ENCODE data around the gene IKZF1.
A peak's percentile ranks its signal among the peaks of the same experiment; 100 is the strongest.

Gene IKZF1

DNA sequence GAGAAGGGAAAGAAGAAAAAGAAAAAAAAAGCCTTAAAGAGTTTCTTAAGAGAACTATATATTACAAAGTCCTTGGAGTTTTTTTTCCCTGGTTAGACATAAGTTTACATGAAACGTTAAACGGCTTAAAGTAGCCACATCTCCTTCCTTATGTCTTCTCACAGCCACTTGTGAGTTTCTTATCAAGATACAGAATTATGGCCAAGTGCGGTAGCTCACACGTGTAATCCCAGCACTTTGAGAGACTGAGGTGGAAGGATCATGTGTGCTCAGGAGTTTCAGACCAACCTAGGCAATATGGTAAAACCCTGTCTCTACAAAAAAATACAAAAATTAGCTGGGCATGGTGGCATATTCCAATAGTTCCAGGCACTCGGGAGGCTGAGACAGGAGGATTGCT is 54.3 kb downstream of the IKZF1 start:
- peaks cover 5 to 17% of the 10 kb centered on the region in 2 experiments for H3K4me1 ChIP-seq (ENCODE audit: control insufficient read depth in 1 of 2, insufficient read depth in 2 of 2, low read length in 2 of 2)
- H3K9ac ChIP-seq (ENCODE audit: low read length), result no peak overlapping the region
- no peaks in the 10 kb centered on the region for H3K79me2 ChIP-seq (ENCODE audit: control insufficient read depth, insufficient read depth, low read length, poor library complexity)
- H4K12ac ChIP-seq (ENCODE audit: low read depth, low read length), result no peak overlapping the region
- no peaks in the 10 kb centered on the region for H3K27me3 ChIP-seq (ENCODE audit: insufficient read depth, low read length)
- H3K27ac ChIP-seq (ENCODE audit: low read depth, low read length), result no peak overlapping the region
- H3K79me1 ChIP-seq (ENCODE audit: low read length), result no peaks in the 10 kb centered on the region
- no peak overlapping the region for H3K18ac ChIP-seq (ENCODE audit: low read length)
- H2BK12ac ChIP-seq (ENCODE audit: low read length), result no peak overlapping the region
- no peak overlapping the region for H4K8ac ChIP-seq (ENCODE audit: low read depth, low read length)
- H2BK120ac ChIP-seq (ENCODE audit: insufficient read depth, low read length, poor library complexity), result no peak overlapping the region
- H3K23ac ChIP-seq (ENCODE audit: low read length), result no peak overlapping the region
- H2AK5ac ChIP-seq (ENCODE audit: low read length), result no peak overlapping the region
- H3K4me2 ChIP-seq (ENCODE audit: low read length), result no peak overlapping the region
- H4K91ac ChIP-seq (ENCODE audit: low read depth, low read length), result no peak overlapping the region
- H3K4ac ChIP-seq (ENCODE audit: low read depth, low read length), result no peak overlapping the region
- H2AFZ ChIP-seq (ENCODE audit: insufficient read depth, low read length, poor library complexity), result no peak overlapping the region
- no CpG with 5 or more reads among the region's 5 CpGs for WGBS (ENCODE audit: extremely low coverage, insufficient coverage, insufficient read length)
- H3K14ac ChIP-seq (ENCODE audit: low read length), result no peak overlapping the region
- no peaks in the 10 kb centered on the region for H3K9me3 ChIP-seq (ENCODE audit: insufficient read depth, low read depth, low read length)
- no peaks in the 10 kb centered on the region for H3K36me3 ChIP-seq (ENCODE audit: control insufficient read depth in 1 of 2, insufficient read depth in 2 of 2, low read length in 2 of 2)
- H2BK5ac ChIP-seq (ENCODE audit: low read depth, low read length, poor library complexity), result no peak overlapping the region
- H3K4me3 ChIP-seq (ENCODE audit: low read depth, low read length), result no peak overlapping the region
- no peak for DNase-seq

DNA sequence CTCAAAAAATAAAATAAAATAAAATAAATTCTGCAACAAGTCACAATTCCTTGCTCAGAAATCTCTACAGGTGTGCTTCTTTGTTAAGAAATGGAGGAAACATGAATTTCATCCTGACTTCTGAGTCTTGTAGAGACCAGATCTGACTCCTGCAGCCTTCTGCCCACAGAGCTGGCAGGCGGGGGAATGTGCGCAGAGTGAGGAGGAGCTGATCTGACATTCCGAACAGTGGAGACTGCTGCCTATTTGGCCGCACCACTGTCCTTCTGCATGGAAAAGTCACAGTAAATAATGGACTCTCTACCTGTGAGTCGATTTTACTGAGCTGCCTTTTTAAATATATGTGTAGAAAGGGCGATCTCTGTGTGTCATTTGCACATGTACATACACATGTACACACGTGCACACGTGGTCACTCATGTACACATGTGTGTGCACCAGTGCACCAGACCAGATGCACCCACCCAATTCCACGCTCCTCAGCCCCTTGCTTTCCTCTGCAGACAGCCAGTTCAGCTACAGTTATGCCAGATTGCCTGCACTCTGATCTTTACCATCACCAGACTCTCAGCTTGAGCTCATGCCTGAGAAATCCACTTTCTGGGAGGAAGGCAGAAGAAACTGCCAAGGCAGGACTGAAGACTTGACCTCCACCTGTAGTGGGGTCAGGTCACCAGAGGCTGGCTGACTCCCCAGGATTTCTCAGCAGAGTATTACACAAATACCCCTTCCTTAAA is 54.9 kb downstream of the IKZF1 start:
- WGBS (ENCODE audit: extremely low coverage, insufficient coverage, insufficient read length), result no CpG with 5 or more reads among the region's 9 CpGs
- Histone ChIP-seq H3K18ac (ENCODE audit: low read length) (no peak overlapping the region), H3K4me1 (ENCODE audit: control insufficient read depth in 1 of 2, insufficient read depth in 2 of 2, low read length in 2 of 2) (peaks cover 5 to 17% of the 10 kb centered on the region in 2 experiments)

DNA sequence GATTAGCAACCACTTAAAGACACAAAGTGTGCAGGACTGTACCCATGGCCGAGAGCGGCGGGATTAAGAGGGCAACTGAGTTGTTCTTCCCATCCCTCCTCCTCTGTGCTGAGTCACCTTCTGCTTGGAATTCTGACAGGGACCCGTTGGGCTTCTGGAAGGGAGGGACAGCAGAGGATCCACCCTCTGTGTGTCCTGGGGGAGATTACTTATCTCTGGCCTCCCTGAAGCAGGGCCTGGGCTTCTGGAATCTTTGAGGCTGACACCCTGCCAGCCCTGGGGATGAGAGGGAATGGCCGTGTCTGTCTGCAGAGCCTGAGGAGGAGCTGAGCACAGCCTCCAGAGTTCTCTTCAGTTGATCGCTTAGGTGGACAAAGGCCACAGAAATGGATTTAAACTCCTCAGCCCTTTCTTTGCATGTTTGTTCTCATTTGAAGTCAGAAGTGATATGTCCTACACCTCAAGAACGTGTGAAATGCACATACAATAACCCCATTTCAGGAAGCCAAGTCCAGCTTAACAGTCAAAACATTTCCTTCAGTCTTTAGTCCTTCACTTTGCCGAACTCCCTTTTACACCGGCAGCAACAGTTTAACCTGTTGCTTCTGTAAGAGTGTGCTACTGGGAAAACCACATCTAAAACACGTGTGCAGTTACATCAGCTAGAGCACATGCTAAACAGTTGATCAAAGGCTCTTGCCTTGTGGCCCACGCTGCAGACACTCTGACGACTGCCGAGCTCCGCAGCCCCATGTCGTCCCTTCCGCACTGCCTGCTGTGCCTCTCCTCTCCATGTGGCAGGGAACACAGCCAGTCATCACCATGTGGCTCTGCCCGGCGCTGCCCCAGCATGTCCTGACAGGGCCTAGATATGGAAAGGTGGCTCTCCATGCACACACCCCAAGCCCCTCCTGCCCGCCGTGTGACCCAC is 55.7 kb downstream of the IKZF1 start:
- no peak overlapping the region for H3K4me3 ChIP-seq (ENCODE audit: low read depth, low read length)
- H3K4me1 ChIP-seq (ENCODE audit: control insufficient read depth in 1 of 2, insufficient read depth in 2 of 2, low read length in 2 of 2), result peaks cover 5 to 17% of the 10 kb centered on the region in 2 experiments
- peak overlapping the region; percentile 13 for H2BK12ac ChIP-seq (ENCODE audit: low read length)
- no peaks in the 10 kb centered on the region for H3K9me3 ChIP-seq (ENCODE audit: insufficient read depth, low read depth, low read length)
- DNase-seq, result no peak
- no peaks in the 10 kb centered on the region for H3K36me3 ChIP-seq (ENCODE audit: control insufficient read depth in 1 of 2, insufficient read depth in 2 of 2, low read length in 2 of 2)
- no peak overlapping the region for H3K23ac ChIP-seq (ENCODE audit: low read length)
- peak overlapping the region; percentile 15 for H3K27ac ChIP-seq (ENCODE audit: low read depth, low read length)
- H2AK5ac ChIP-seq (ENCODE audit: low read length), result no peak overlapping the region
- H2AFZ ChIP-seq (ENCODE audit: insufficient read depth, low read length, poor library complexity), result no peak overlapping the region
- peak overlapping the region; percentile 1 for H3K14ac ChIP-seq (ENCODE audit: low read length)
- no peak overlapping the region for H3K9ac ChIP-seq (ENCODE audit: low read length)
- no peaks in the 10 kb centered on the region for H3K27me3 ChIP-seq (ENCODE audit: insufficient read depth, low read length)
- no CpG with 5 or more reads among the region's 20 CpGs for WGBS (ENCODE audit: extremely low coverage, insufficient coverage, insufficient read length)
- H3K79me2 ChIP-seq (ENCODE audit: control insufficient read depth, insufficient read depth, low read length, poor library complexity), result no peaks in the 10 kb centered on the region
- no peak overlapping the region for H3K4ac ChIP-seq (ENCODE audit: low read depth, low read length)
- no peak overlapping the region for H3K4me2 ChIP-seq (ENCODE audit: low read length)
- H2BK5ac ChIP-seq (ENCODE audit: low read depth, low read length, poor library complexity), result no peak overlapping the region
- H4K8ac ChIP-seq (ENCODE audit: low read depth, low read length), result no peak overlapping the region
- H4K12ac ChIP-seq (ENCODE audit: low read depth, low read length), result no peak overlapping the region
- no peak overlapping the region for H2BK120ac ChIP-seq (ENCODE audit: insufficient read depth, low read length, poor library complexity)
- H3K79me1 ChIP-seq (ENCODE audit: low read length), result no peaks in the 10 kb centered on the region
- H3K18ac ChIP-seq (ENCODE audit: low read length), result peak overlapping the region; percentile 4
- H4K91ac ChIP-seq (ENCODE audit: low read depth, low read length), result peak overlapping the region; percentile 4

More for the DNA sequence above, 54.9 kb downstream of the IKZF1 start:
- H3K4ac ChIP-seq (ENCODE audit: low read depth, low read length), result no peak overlapping the region
- no peaks in the 10 kb centered on the region for H3K27me3 ChIP-seq (ENCODE audit: insufficient read depth, low read length)
- no peaks in the 10 kb centered on the region for H3K36me3 ChIP-seq (ENCODE audit: control insufficient read depth in 1 of 2, insufficient read depth in 2 of 2, low read length in 2 of 2)
- H2BK5ac ChIP-seq (ENCODE audit: low read depth, low read length, poor library complexity), result no peak overlapping the region
- no peak for DNase-seq
- peak overlapping the region; percentile 0 for H3K27ac ChIP-seq (ENCODE audit: low read depth, low read length)
- no peak overlapping the region for H3K9ac ChIP-seq (ENCODE audit: low read length)
- H4K12ac ChIP-seq (ENCODE audit: low read depth, low read length), result no peak overlapping the region
- H3K79me1 ChIP-seq (ENCODE audit: low read length), result no peaks in the 10 kb centered on the region
- no peak overlapping the region for H2AFZ ChIP-seq (ENCODE audit: insufficient read depth, low read length, poor library complexity)
- H4K8ac ChIP-seq (ENCODE audit: low read depth, low read length), result no peak overlapping the region
- no peaks in the 10 kb centered on the region for H3K9me3 ChIP-seq (ENCODE audit: insufficient read depth, low read depth, low read length)
- H3K14ac ChIP-seq (ENCODE audit: low read length), result no peak overlapping the region
- no peak overlapping the region for H3K23ac ChIP-seq (ENCODE audit: low read length)
- no peak overlapping the region for H3K4me2 ChIP-seq (ENCODE audit: low read length)
- no peak overlapping the region for H3K4me3 ChIP-seq (ENCODE audit: low read depth, low read length)
- H3K79me2 ChIP-seq (ENCODE audit: control insufficient read depth, insufficient read depth, low read length, poor library complexity), result no peaks in the 10 kb centered on the region
- H2AK5ac ChIP-seq (ENCODE audit: low read length), result no peak overlapping the region
- H2BK12ac ChIP-seq (ENCODE audit: low read length), result no peak overlapping the region
- H4K91ac ChIP-seq (ENCODE audit: low read depth, low read length), result no peak overlapping the region
- no peak overlapping the region for H2BK120ac ChIP-seq (ENCODE audit: insufficient read depth, low read length, poor library complexity)

DNA sequence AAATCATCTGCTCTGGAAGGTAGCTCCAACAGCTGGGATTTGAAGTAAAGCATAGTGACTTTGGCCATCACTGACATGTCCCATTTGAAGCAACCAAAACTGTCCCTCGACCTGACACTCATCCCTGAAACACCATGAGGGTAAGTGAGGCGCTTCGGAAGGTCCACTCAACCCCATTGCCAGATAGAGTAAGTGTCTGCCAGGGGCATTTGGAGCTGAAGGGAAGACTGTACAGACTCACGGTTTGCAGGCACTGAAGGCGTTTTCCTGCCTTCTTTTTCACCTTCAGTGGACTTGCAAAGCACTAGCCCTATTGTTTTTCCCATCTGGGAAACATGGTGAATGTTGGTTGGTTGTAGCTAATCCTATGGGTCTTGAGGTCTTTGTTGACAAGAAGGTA is 57.6 kb downstream of the IKZF1 start:
- H3K4me2 ChIP-seq (ENCODE audit: low read length), result no peak overlapping the region

More for the DNA sequence above, 57.6 kb downstream of the IKZF1 start:
- no CpG with 5 or more reads among the region's 5 CpGs for WGBS (ENCODE audit: extremely low coverage, insufficient coverage, insufficient read length)
- no peak overlapping the region for H3K27ac ChIP-seq (ENCODE audit: low read depth, low read length)
- no peak overlapping the region for H2AK5ac ChIP-seq (ENCODE audit: low read length)
- H3K23ac ChIP-seq (ENCODE audit: low read length), result no peak overlapping the region
- no peak overlapping the region for H4K91ac ChIP-seq (ENCODE audit: low read depth, low read length)
- H3K4me1 ChIP-seq (ENCODE audit: control insufficient read depth in 1 of 2, insufficient read depth in 2 of 2, low read length in 2 of 2), result peaks cover 5 to 17% of the 10 kb centered on the region in 2 experiments
- no peak overlapping the region for H4K8ac ChIP-seq (ENCODE audit: low read depth, low read length)
- H3K9me3 ChIP-seq (ENCODE audit: insufficient read depth, low read depth, low read length), result no peaks in the 10 kb centered on the region
- no peak overlapping the region for H4K12ac ChIP-seq (ENCODE audit: low read depth, low read length)
- no peak overlapping the region for H3K4ac ChIP-seq (ENCODE audit: low read depth, low read length)
- no peaks in the 10 kb centered on the region for H3K79me2 ChIP-seq (ENCODE audit: control insufficient read depth, insufficient read depth, low read length, poor library complexity)
- H3K4me3 ChIP-seq (ENCODE audit: low read depth, low read length), result no peak overlapping the region
- no peaks in the 10 kb centered on the region for H3K36me3 ChIP-seq (ENCODE audit: control insufficient read depth in 1 of 2, insufficient read depth in 2 of 2, low read length in 2 of 2)
- no peak for DNase-seq
- no peak overlapping the region for H2AFZ ChIP-seq (ENCODE audit: insufficient read depth, low read length, poor library complexity)
- no peak overlapping the region for H2BK12ac ChIP-seq (ENCODE audit: low read length)
- no peak overlapping the region for H3K18ac ChIP-seq (ENCODE audit: low read length)
- no peak overlapping the region for H3K14ac ChIP-seq (ENCODE audit: low read length)
- H2BK120ac ChIP-seq (ENCODE audit: insufficient read depth, low read length, poor library complexity), result no peak overlapping the region
- H3K27me3 ChIP-seq (ENCODE audit: insufficient read depth, low read length), result no peaks in the 10 kb centered on the region
- no peaks in the 10 kb centered on the region for H3K79me1 ChIP-seq (ENCODE audit: low read length)
- no peak overlapping the region for H2BK5ac ChIP-seq (ENCODE audit: low read depth, low read length, poor library complexity)
- no peak overlapping the region for H3K9ac ChIP-seq (ENCODE audit: low read length)

All from trophoblast cell (in vitro differentiated cells and primary cell).